A549 treated with ZK216348 at 1 μM for 4 hours (cell line): Measurements from ENCODE around the gene RNU6-1. TPM values are rescaled to one million over a fixed set of nuclear protein-coding genes. Genes with fewer than 3 reads are reported as not detected.

ENCODE experiments used
- total RNA-seq: library from RNA; stranded (reverse); fragments of 200-300 nt; extraction: Qiagen RNA extraction; gene quantifications from 5 replicates; pipeline ENCODE4 v1.2.3, GENCODE V29; 2022; ENCODE audit warnings: low read depth

RNU6-1 gene
- total RNA-seq, result not detected in 5 replicates

GRCh38 chr15:67839929-67840748 lies at the start of gene RNU6-1:
TSS of gene RNU6-1 (minus strand) at chr15:67840045.

GRCh38 chr15:67824976-67825880 lies 14.6 kb downstream of the RNU6-1 start, which contains the start of gene SKOR1:
TSS of gene SKOR1 (plus strand) at chr15:67825509. CDS start at chr15:67825603, 94 bp downstream.

Other genes with a start within 250 kb of the RNU6-1 start
- 0.05 to 0.08 TPM (median 0.06 TPM) in 4 of 5 replicates, not detected in the other for gene SKOR1, start 14.5 kb downstream of the RNU6-1 start, total RNA-seq
- gene PIAS1, start 214.3 kb upstream of the RNU6-1 start, total RNA-seq, result 17.1 to 21.7 TPM (median 19.5 TPM) in 5 replicates